Naive B cell (primary cell): ENCODE data around the gene SRXN1. TPM values are rescaled to one million over a fixed set of nuclear protein-coding genes. Genes with fewer than 3 reads are reported as not detected.

Experiments
- ATAC-seq, 2 donors: fragments of 150-1000 bp; cut with Tn5 transposase; 2 replicates each; pipeline ENCODE4 v1.10.0; 2021; ENCODE audit warnings: low read depth in 2 of 2, mild to moderate bottlenecking in 2 of 2, moderate library complexity in 2 of 2
- DNase-seq: peaks from one replicate; pipeline ENCODE4 v3.0.0; 2022
- H3K27ac Mint-ChIP-seq, 6 donors: one replicate each; pipeline ENCODE4 v1.8.0; 2020 to 2022; ENCODE audit warnings: mild to moderate bottlenecking in 6 of 6, mixed read lengths in 6 of 6, moderate library complexity in 5 of 6, inconsistent platforms in 2 of 6
- H3K27me3 Mint-ChIP-seq, 3 donors: one replicate each; pipeline ENCODE4 v1.8.0; 2021 to 2022; ENCODE audit warnings: mixed read lengths in 3 of 3, mild to moderate bottlenecking in 1 of 3
- H3K36me3 Mint-ChIP-seq, 2 donors: one replicate each; pipeline ENCODE4 v1.8.0; 2020 to 2022; ENCODE audit warnings: mixed read lengths in 2 of 2, inconsistent platforms in 1 of 2, mild to moderate bottlenecking in 1 of 2
- H3K4me1 Mint-ChIP-seq, 3 donors: one replicate each; pipeline ENCODE4 v1.8.0; 2020 to 2022; ENCODE audit warnings: mixed read lengths in 3 of 3, inconsistent platforms in 1 of 3, mild to moderate bottlenecking in 1 of 3, moderate library complexity in 1 of 3
- H3K4me3 Mint-ChIP-seq, 8 donors: one replicate each; pipeline ENCODE4 v1.8.0; 2020 to 2022; ENCODE audit warnings: mild to moderate bottlenecking in 8 of 8, mixed read lengths in 8 of 8, moderate library complexity in 8 of 8, inconsistent platforms in 2 of 8
- H3K9me3 Mint-ChIP-seq, 7 donors: one replicate each; pipeline ENCODE4 v1.8.0; 2020 to 2022; ENCODE audit warnings: mixed read lengths in 7 of 7, mild to moderate bottlenecking in 5 of 7, inconsistent platforms in 2 of 7, moderate library complexity in 1 of 7
- polyA plus RNA-seq, 6 donors: library from polyadenylated mRNA; unstranded; fragments of 300-500 nt; fragmentation: Illumina TruSeq; gene quantifications; one replicate each; pipeline ENCODE4 v1.2.3, GENCODE V29; 2021; ENCODE audit warnings: low read depth in 6 of 6

Gene SRXN1
- polyA plus RNA-seq, 6 donors from 2014 or later, result 0.14 to 0.82 (median 0.68) TPM; not detected in 1

- Mint-ChIP-seq H3K4me1 (no peaks in the 10 kb centered on the region), H3K27me3 (peaks cover 9 to 50% (median 12%) of the 10 kb centered on the region in 3 donors), H3K9me3 (no peaks in the 10 kb centered on the region), H3K4me3 (no peak overlapping the region), H3K36me3 (no peaks in the 10 kb centered on the region), H3K27ac (no peak overlapping the region)
- no peak for ATAC-seq
- no peak for DNase-seq
Measured at GRCh38 chr20:635028-635892, 17.7 kb downstream of the SRXN1 start.

GRCh38 chr20:634148-634925 is 18.7 kb downstream of the SRXN1 start:
- Mint-ChIP-seq H3K4me3 (no peak overlapping the region), H3K27me3 (peaks cover 13 to 58% (median 14%) of the 10 kb centered on the region in 3 donors), H3K9me3 (no peaks in the 10 kb centered on the region), H3K36me3 (no peaks in the 10 kb centered on the region), H3K27ac (no peak overlapping the region), H3K4me1 (no peaks in the 10 kb centered on the region)
- ATAC-seq, result no peak
- DNase-seq, result no peak

DNA sequence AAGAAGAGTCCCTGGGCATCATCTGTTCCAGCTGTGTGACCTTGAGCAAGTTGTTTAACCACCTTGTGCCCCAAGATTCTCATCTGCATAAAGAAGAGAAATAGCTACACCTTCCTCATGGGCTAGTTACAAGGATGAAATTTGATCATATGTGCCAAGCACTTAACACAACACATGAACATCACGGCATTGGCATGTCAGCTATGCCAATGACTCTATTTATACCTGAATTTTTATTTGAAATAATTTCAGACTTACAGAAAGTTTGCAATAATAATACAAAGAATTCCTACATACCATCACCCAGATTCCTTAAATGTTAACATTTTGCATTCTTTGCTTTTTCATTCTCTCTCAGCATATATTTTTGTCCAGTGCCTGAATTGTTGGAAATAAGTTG is 21.9 kb downstream of the SRXN1 start:
- no peaks in the 10 kb centered on the region for H3K4me1 Mint-ChIP-seq
- H3K9me3 Mint-ChIP-seq, result no peaks in the 10 kb centered on the region
- ATAC-seq (no peak), DNase-seq (no peak)
- no peak overlapping the region for H3K4me3 Mint-ChIP-seq
- no peaks in the 10 kb centered on the region for H3K36me3 Mint-ChIP-seq
- peaks cover 7 to 50% (median 19%) of the 10 kb centered on the region in 3 donors for H3K27me3 Mint-ChIP-seq
- no peak overlapping the region for H3K27ac Mint-ChIP-seq

DNA sequence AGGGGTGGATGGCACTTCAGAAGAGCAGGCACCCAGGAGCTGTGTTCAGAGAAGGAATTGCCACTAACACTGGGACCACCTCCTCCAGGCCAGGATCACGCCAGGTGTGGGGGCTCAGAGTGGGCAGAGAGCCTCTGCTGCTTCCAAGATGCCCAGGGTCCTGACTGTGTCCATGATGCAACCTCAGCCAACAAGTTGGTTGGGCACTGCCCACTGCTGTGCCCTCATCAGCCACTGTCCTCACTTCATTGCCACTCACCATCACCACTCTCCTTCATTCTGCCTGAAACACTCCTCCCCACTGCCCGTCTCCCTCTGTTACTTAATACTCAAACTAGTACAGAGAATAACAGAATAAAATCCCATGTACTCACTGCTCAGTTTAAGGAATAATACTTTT is 26.4 kb downstream of the SRXN1 start:
- H3K9me3 Mint-ChIP-seq, result peaks cover 0 to 2% (median 0%) of the 10 kb centered on the region in 7 donors
- DNase-seq (no peak), ATAC-seq (no peak)
- H3K27ac Mint-ChIP-seq, result peak overlapping the region in 1 of 6 donors; percentile 61
- no peaks in the 10 kb centered on the region for H3K4me1 Mint-ChIP-seq
- no peak overlapping the region for H3K4me3 Mint-ChIP-seq
- peaks cover 18 to 44% (median 30%) of the 10 kb centered on the region in 3 donors for H3K27me3 Mint-ChIP-seq
- H3K36me3 Mint-ChIP-seq, result no peaks in the 10 kb centered on the region

DNA sequence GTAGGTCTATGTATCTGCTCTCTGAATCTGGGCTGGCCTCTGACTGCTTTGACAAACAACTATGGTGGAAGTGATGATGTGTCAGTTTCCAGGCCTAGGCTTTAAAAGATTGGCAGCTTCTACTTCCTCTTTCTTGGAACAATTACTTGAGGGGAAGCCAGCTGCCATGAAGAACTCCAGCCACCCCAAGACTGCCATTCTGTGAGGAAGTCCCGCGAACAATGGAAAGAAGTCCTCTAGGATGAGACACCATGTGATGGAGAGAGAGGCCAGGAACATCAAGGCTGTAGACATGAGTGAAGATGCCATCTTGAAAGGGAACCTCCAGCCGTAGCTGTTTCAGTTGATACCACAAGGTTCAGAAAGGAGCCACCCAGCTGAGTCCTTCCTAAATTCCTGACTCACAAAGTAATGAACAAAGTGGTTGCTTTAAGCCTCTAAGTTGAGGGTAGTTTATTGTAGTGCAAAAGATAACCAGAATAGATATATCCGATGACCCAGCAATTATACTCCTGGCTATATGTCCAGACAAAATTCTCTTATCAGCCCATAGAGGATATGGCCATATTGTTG is 27.6 kb downstream of the SRXN1 start:
- Mint-ChIP-seq H3K4me1 (no peaks in the 10 kb centered on the region), H3K27ac (no peak overlapping the region), H3K4me3 (no peak overlapping the region)

GRCh38 chr20:623704-624103 is 29.3 kb downstream of the SRXN1 start:
- no peak overlapping the region for H3K4me3 Mint-ChIP-seq
- H3K27me3 Mint-ChIP-seq, result peaks cover 25 to 57% (median 38%) of the 10 kb centered on the region in 3 donors
- H3K9me3 Mint-ChIP-seq, result peaks cover 0 to 5% (median 2%) of the 10 kb centered on the region in 7 donors
- H3K36me3 Mint-ChIP-seq, result no peaks in the 10 kb centered on the region
- DNase-seq (no peak), ATAC-seq (no peak)
- no peaks in the 10 kb centered on the region for H3K4me1 Mint-ChIP-seq
- H3K27ac Mint-ChIP-seq, result no peak overlapping the region

More for the DNA sequence above, 27.6 kb downstream of the SRXN1 start:
- DNase-seq, result no peak
- H3K36me3 Mint-ChIP-seq, result no peaks in the 10 kb centered on the region
- H3K9me3 Mint-ChIP-seq, result peaks cover 0 to 2% (median 0%) of the 10 kb centered on the region in 7 donors
- ATAC-seq, result no peak
- peaks cover 24 to 51% (median 26%) of the 10 kb centered on the region in 3 donors for H3K27me3 Mint-ChIP-seq

- Mint-ChIP-seq H3K27me3 (peaks cover 25 to 63% (median 43%) of the 10 kb centered on the region in 3 donors), H3K4me3 (no peak overlapping the region), H3K9me3 (peaks cover 1 to 11% (median 6%) of the 10 kb centered on the region in 7 donors), H3K36me3 (peaks cover 2 to 4% of the 10 kb centered on the region in 2 donors), H3K27ac (peak overlapping the region in 1 of 6 donors; percentile 16), H3K4me1 (no peaks in the 10 kb centered on the region)
- no peak for DNase-seq
- ATAC-seq, result no peak
Measured at GRCh38 chr20:623021-623420, 30.0 kb downstream of the SRXN1 start.

- ATAC-seq (no peak), DNase-seq (no peak)
- Mint-ChIP-seq H3K4me1 (no peaks in the 10 kb centered on the region), H3K27me3 (peaks cover 25 to 71% (median 52%) of the 10 kb centered on the region in 3 donors), H3K36me3 (peaks cover 4 to 12% of the 10 kb centered on the region in 2 donors), H3K9me3 (peaks cover 6 to 19% (median 9%) of the 10 kb centered on the region in 7 donors), H3K4me3 (no peak overlapping the region), H3K27ac (peak overlapping the region in 1 of 6 donors; percentile 13)
Measured at GRCh38 chr20:622161-622560, 30.8 kb downstream of the SRXN1 start.

DNA sequence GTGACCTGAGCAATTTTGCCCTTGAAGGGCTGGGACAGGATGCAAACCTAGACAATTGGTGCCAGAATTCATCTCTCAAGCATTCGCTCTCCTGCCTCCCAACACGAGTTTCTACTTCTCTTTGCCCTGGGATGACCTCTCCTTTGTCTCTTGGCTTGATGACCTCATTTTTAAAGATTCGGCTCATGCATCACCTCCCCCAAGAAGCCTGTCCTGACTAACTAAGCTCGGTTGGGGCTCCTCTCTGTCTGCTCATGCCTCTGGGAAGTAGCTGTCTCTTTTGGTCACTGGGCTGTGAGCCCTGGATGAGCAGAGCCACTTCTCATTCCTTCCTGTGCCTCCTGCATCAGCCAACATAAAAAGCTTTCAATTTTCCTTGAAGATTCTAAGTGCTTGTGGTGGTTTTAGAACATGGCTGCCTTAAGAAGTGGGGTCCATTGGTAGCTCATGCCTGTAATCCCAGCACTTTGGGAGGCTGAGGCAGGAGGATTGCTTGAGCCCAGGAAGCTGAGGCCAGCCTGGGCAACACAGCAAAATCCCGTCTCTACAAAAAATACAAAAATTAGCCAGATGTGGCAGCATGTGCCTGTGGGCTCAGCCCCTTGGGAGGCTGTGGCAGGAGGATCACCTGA is 31.8 kb downstream of the SRXN1 start:
- no peak for ATAC-seq
- DNase-seq, result no peak
- H3K4me1 Mint-ChIP-seq, result no peaks in the 10 kb centered on the region
- no peak overlapping the region for H3K4me3 Mint-ChIP-seq
- peaks cover 4 to 13% of the 10 kb centered on the region in 2 donors for H3K36me3 Mint-ChIP-seq
- H3K27me3 Mint-ChIP-seq, result peaks cover 21 to 67% (median 52%) of the 10 kb centered on the region in 3 donors
- H3K9me3 Mint-ChIP-seq, result peaks cover 6 to 19% (median 9%) of the 10 kb centered on the region in 7 donors
- H3K27ac Mint-ChIP-seq, result no peak overlapping the region

DNA sequence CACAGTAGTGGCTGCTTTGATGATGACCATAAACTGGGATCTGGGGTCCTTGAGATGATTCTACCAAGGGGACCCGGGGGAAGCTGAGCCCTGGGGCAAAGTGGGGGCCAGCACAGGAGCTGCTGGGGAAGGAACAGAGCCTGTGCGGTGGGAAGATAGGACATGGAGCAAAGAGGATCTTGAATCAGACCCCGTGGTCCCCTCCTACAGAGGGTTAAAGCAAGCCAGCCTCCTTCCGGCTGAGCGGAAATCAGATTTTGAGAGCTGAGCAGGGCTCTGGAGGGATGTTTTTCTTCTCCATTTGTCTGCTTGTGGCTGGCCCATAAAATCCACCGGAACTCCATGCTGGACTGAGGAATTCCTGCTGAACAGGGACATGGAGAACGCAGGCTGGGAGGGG is 32.8 kb downstream of the SRXN1 start:
- H3K27me3 Mint-ChIP-seq, result peaks cover 21 to 63% (median 52%) of the 10 kb centered on the region in 3 donors
- ATAC-seq, result no peak

DNA sequence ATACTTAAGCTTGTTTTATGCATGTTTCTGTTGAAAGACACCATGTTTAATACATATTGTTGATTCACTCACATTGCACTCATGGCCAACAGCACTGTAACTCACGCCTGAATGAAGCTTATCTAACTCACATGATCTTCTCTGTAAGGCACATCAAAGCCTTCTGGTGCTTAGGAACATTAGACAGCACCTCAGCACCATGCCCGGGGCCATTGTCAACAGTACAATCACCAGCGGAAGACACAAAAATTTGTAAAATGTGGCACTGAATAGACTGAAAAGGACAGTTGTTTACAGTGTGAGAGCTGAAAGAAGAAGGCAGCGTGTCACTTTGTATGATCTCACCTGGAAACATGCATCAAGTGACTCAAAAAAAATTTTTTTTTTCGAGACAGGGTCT is 34.0 kb downstream of the SRXN1 start:
- peaks cover 4 to 13% of the 10 kb centered on the region in 2 donors for H3K36me3 Mint-ChIP-seq
- peaks cover 0 to 3% (median 0%) of the 10 kb centered on the region in 3 donors for H3K4me1 Mint-ChIP-seq
- no peak overlapping the region for H3K27ac Mint-ChIP-seq
- peaks cover 4 to 19% (median 11%) of the 10 kb centered on the region in 7 donors for H3K9me3 Mint-ChIP-seq
- ATAC-seq (no peak), DNase-seq (no peak)
- peaks cover 21 to 71% (median 62%) of the 10 kb centered on the region in 3 donors for H3K27me3 Mint-ChIP-seq
- no peak overlapping the region for H3K4me3 Mint-ChIP-seq

More for the DNA sequence above, 32.8 kb downstream of the SRXN1 start:
- peaks cover 4 to 13% of the 10 kb centered on the region in 2 donors for H3K36me3 Mint-ChIP-seq
- no peaks in the 10 kb centered on the region for H3K4me1 Mint-ChIP-seq
- peaks cover 4 to 19% (median 9%) of the 10 kb centered on the region in 7 donors for H3K9me3 Mint-ChIP-seq
- no peak for DNase-seq
- H3K27ac Mint-ChIP-seq, result peak overlapping the region in 1 of 6 donors; percentile 72
- H3K4me3 Mint-ChIP-seq, result no peak overlapping the region

- H3K27ac Mint-ChIP-seq, result no peak overlapping the region
- H3K4me3 Mint-ChIP-seq, result no peak overlapping the region
- peaks cover 21 to 76% (median 70%) of the 10 kb centered on the region in 3 donors for H3K27me3 Mint-ChIP-seq
- H3K4me1 Mint-ChIP-seq, result peaks cover 0 to 3% (median 0%) of the 10 kb centered on the region in 3 donors
- ATAC-seq (no peak), DNase-seq (no peak)
- H3K36me3 Mint-ChIP-seq, result peaks cover 4 to 13% of the 10 kb centered on the region in 2 donors
- peaks cover 4 to 19% (median 11%) of the 10 kb centered on the region in 7 donors for H3K9me3 Mint-ChIP-seq
Measured at GRCh38 chr20:617934-618690, 34.9 kb downstream of the SRXN1 start.
